Spleen (tissue), 7 donors: ENCODE measurements around the gene SLC18A3.

ENCODE experiments used
- CTCF ChIP-seq, 11 experiments: fragments of 200-600 bp in 7 of 11; fragments of 450-650 bp in 4 of 11; sonication (generic) in 4 of 11; IDR thresholded peaks in 8 of 11; conservative IDR thresholded peaks in 3 of 11; 1 replicate in 7 of 11; 2 replicates in 4 of 11; pipeline versions ENCODE4 v1.4.0 to v1.8.0; 2016 to 2021; ENCODE audit warnings: antibody characterized with exemption in 11 of 11, inconsistent platforms in 4 of 11, mild to moderate bottlenecking in 1 of 11
- POLR2A ChIP-seq, 3 donors: fragments of 450-650 bp; IDR thresholded peaks; one replicate each; pipeline ENCODE4 v1.5.1; 2017; ENCODE audit warnings: antibody characterized with exemption in 3 of 3, mild to moderate bottlenecking in 1 of 3
- donor health status: DM: no; HTN: no; CAD: no; lungs with moderate emphysema.
- donor health status: DM: no; HTN: no; CAD: no.
- donor health status: DM: no; HTN: no; CAD: no.

GRCh38 chr10:49613165-49613881, 3.2 kb downstream of the SLC18A3 start:
- TF ChIP-seq CTCF (IDR thresholded peaks at IDR 0.05 in 8 of 11, conservative IDR thresholded peaks at IDR 0.05 in 3 of 11) (no peak), POLR2A (IDR thresholded peaks at IDR 0.05) (no peak)
